ENCODE measurements around the gene KCP. TPM values are rescaled to one million over a fixed set of nuclear protein-coding genes. Genes with fewer than 3 reads are reported as not detected.
A peak's percentile ranks its signal among the peaks of the same experiment; 100 is the strongest.

Gene KCP
- total RNA-seq, 1 donor from 2014 or later = 1.4 TPM

- no peak for DNase-seq (ENCODE audit: low spot score)
Observed at GRCh38 chr7:128888039-128888755, 22.3 kb downstream of the KCP start.

- no peak for DNase-seq (ENCODE audit: low spot score)
Observed at GRCh38 chr7:128887169-128888038, 23.1 kb downstream of the KCP start.

DNA sequence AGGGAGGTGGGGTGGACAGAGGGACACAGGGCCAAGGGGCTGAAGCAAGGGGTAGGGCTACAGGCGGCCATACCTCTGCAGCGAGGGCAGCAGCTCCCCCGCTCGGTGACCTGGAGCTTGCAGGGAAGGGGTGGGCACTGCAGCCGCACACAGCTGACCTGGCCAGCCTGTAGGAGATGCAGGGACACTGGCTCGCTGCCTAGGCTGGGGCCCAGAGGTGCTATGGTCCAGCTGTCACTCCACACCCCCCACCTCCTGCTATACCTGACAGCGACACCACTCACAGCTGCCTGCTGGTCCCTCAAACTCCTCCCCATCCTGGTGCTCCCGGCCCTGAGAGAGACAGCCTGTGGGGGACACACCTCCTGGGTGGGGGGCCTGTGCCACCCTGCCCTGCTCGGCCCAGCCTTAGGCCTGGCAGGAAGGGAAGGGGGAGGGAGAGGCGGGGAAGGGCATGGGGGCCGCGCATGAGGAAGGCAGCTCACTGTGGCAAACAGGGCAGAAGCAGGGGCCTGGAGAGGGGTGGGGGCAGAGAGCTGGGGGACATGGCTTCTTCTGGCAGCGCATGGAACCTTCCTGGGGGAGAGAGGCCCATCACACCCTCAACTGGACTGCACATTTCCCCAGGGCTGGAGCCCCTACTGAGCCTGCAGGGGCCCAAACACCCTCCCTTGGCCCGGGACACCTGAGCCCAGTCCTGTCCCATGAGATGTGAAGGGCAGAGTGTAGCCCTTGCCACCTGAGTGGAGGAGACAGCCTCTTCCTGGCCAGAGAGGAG lies 23.9 kb downstream of the KCP start:
- DNase-seq (ENCODE audit: low spot score) = no peak

DNA sequence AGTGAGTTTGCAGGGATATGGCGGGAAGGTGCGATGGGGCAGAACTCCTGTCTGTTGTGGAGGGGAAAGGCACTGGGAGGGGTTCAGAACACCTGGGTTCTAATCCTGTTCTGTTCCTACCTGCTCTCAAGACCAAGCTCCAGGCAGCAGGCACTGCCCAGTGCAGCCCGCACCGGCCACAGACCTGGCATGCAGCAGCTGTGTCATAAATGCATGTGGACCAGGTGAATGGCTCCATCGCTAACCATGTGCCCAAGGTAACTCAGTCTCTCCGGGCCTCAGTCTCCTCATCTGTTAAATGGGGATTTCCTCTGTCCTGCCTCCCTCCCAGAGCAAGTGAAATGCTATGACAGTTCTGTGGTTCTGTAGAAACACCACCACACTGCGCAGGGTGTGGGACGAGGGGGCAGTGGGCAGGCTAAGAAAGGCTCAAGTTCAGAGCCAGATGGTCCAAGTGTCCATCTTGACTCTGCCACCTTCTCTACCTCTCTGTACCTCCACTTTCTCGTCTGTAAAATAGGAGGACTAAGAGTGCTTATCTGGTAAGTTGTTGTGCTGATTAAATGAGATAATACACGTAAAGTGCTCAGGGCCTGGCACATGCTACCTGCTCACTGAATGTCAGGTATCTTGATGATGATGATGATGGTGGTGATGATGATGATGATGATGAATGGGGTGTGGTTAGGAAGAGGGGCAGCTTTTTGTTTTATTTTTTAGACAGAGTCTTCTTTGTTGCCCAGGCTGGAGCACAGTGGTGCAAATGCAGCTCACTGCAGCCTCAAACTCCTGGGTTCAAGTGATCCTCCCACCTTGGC lies 24.9 kb downstream of the KCP start:
- no peak for DNase-seq (ENCODE audit: low spot score)

DNA sequence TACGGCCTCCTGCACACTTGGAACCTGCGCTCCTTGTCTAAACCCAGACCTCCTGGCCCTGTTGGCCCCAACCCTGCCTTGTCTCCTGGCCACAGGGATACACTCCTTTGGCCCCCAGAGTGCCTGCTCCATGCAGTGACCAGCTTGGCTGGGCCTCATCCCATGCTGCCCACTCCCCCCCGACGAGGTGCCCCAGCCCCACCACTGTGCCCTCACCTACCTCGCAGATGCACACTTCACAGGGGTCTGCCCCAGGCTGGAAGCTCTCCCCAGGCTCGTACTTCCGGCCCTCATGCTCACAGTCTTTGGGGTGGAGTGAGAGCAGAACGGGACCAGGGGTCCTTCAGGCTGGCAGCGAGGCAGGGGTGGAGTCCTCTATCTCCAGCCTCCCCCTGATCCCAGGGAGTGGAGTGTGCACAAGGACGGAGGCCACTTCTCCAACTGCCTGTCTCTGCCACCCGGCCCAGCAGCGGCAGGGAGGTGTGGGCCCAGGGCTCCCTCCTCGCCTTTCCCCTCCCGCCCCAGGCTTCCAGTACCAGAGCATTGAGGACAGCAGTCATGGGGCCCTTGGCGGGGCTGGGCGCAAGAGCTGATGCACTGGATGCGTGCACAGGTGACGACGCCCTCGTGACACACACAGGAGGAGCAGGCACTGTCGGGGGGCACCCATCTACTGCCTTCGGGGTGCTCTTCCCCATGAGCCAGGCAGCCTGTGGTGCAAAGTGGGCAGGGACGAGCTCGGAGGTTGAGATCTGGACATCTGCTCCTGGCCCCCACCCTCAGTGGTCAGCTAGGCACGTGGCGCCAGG lies 25.7 kb downstream of the KCP start:
- no peak for DNase-seq (ENCODE audit: low spot score)

DNA sequence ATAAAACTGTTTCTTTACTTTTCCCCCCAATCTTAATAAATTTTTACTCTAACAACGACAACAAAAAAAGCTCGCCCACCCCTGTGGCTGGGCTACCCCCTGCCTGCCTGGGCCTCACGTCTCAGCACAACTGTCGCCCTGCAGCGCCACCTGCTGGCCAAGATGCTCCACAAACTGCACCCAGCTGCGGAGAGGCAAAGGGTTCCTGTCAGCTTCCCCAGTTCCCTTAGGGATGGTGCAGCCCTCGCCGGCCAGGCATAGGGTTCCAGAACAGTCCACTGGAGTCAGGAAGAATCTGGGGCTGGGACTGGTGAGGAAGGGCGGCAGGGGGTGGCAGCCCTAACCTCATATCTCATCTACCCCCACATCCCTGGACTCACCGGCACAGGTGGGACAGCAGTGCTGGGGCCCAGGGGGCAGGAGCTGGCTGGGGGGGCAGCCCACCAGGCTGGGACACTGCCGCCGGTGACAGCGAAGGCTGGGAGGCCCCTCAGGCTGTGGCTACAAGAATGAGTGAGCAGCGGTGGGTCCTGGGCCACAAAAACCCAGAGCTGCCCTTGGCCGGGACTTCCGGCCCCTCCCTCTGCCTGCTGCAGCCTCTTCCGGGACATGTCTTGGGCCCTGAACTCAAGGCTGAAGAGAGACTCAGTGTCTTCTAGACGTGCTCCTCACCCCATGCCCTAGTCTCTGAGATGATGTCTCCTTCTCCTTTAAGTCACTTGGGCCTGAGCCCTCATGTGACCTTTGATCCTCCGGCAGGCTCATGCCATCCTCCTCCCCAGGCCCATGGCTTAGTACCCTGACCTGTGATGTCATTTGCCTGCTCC lies 26.7 kb downstream of the KCP start:
- peak; percentile 72 for DNase-seq (ENCODE audit: low spot score)

DNA sequence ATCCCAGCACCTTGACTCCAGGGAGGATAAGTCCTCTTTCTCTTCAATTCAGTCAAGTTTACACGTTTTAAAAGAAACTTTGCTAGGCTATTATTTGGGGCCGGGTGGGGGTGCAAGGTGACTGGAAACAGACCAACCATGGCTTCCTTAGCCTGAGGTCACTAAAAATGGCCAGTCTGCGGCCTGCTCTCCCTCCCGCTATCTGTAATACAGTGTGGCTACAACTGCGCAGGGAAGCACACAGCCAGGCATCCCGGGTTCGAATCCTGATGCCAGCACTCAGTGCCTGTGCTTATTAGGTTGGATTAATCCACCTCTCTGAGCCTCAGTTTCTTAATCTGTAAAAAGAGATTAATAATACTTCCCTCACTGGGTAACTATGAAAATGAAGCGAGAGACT lies 28.4 kb downstream of the KCP start:
- no peak for DNase-seq (ENCODE audit: low spot score)

- no peak for DNase-seq (ENCODE audit: low spot score)
Observed at GRCh38 chr7:128881458-128882125, 28.9 kb downstream of the KCP start.

- DNase-seq (ENCODE audit: low spot score) = no peak
Observed at GRCh38 chr7:128880791-128881457, 29.6 kb downstream of the KCP start.

GRCh38 chr7:128879939-128880746 lies 30.4 kb downstream of the KCP start:
- peak; percentile 71 for DNase-seq (ENCODE audit: low spot score)

DNA sequence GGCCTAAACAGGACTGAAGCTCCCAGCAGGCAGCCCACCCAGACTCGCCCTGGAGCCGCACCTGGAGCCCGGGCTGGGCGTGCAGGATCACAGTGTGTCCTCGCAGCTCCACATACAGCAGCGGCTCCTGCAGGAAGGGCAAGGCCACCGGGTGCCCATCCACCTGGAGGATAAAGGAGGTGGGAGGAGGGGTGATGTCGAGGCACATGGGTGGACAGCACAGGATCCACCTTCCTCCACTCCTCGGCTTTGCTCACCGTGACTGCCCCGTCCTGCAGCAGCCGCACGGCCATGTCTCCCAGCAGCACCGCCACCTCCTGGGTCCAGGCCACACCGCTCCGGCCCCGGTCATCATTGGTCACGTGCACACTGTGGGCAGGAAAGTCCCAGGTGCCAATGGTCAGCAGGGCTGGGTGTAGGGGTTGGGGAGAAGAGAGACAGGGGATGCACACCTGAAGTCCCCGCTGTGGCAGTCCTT lies 31.0 kb downstream of the KCP start:
- no peak for DNase-seq (ENCODE audit: low spot score)

DNA sequence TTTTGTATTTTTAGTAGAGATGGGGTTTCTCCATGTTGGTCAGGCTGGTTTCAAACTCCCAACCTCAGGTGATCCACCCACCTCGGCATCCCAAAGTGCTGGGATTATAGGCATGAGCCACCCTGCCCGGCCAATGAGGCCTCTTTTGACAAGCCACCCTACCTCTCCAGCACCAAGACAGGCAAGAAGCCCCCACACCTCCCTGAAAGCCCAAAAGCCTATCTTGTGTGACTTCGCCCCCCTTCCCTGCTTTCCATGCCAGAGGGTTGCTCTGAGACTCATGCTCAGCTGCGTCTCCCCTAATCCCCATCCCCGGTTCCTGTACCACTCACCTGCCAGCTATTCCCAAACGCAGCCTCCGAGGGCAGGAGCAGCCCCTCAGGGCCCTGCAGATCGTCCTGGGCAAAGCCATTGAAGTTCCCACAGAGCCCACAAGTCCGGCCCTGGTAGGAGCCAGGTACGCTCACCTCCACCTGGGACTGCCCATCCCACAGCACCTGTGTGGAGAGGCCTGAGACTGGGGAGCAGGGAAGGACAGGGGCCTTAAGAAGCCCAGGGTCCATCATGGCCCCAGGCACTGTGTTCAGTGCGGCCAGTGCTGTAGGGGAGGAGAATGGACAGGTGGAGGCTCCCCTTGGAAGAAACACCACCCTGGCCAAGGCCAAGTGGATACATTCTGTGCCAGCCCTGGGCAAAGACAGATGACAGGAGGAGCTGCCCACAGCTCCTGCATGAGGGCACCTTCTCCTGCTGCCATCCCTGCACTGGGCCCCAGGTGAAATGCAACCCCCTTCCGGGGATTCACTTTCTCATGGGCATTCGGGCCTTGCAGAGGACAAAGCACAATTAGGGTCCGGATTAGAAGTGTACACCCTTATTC lies 32.0 kb downstream of the KCP start:
- no peak for DNase-seq (ENCODE audit: low spot score)

- DNase-seq (ENCODE audit: low spot score) = no peak
Observed at GRCh38 chr7:128877756-128878120, 32.8 kb downstream of the KCP start.

DNA sequence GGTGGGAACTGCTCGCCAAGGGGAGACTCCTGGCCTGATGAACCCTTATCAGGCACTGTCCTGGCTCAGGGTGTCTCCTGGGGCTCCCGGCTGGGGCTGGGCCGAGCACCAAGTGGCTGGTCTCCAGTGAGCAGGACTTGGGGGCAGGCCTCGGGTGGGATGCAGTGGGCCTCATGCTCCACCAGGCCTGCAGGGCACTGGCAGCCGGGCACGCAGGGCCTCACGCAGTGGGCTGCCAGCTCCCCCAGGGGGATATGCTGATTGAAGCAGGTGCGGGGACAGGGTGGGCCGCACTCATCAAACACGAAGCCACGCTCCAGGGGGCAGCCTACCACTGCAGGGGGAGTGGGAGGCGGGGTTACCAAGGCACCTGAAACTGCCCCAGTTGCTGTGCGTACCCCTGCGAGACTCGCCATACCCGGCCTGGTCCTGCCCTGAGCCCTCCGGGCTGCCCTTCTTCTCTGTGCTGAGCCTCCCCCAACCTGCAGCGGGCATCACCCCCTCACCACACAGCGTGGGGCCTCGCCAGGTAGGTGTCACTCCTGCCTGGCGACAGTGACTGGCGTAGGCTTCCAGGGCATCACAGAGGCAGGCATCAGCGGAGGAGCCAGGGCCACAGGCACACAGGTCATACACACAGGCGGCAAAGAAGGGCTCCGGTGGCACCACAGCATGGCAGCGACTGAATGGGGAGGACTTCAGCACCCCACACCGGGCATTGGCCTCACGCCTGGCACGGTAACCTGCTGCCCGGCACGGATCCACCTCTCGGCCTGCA lies 33.3 kb downstream of the KCP start:
- DNase-seq (ENCODE audit: low spot score) = no peak

DNA sequence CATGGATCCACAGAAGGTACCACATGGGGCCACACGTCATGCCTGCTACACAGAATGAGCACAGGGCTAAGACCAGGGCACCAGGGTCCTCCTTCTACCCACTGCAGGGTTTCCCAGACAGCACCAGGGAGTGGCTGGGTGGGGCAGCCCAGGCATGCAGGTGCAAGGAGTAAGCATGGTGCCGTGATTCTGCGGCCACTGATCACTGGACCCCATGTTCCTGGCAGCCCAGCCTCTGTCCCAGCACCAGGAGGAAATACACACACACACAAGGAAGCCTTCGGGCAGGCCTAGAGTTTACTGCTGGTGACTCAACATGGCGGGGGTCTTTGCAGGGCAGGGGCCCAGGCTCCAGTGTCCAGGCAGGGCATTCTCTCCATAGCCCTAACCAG lies 33.9 kb downstream of the KCP start:
- no peak for DNase-seq (ENCODE audit: low spot score)

DNA sequence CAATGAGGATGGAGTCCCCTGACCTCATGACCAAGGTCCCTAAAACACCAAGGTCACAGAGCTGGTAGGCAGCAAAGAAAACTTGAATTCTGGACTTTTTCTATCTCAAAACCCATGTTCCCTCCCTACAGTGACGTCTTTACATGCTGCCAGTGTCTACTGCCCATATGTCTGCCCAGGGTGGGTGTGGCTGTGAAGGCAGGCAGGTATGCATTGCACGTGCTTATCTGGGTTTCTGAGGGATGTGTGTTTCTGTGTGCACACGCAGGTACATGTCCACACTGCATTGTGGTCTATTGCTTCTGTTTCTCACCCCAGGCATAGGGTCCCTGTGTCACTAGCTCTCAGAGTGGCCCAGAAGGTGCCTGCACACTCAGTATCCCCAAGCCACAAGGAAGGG lies 34.4 kb downstream of the KCP start:
- DNase-seq (ENCODE audit: low spot score) = no peak
